Measurements from ENCODE around the gene GNG2.

- TF ChIP-seq CTCF (IDR thresholded peaks at IDR 0.05; ENCODE audit: low read depth, low read length, poor library complexity, severe bottlenecking): no peak
- TF ChIP-seq EZH2phosphoT487 (IDR thresholded peaks at IDR 0.05; ENCODE audit: borderline replicate concordance, low read length): no peak
These were observed 44.4 kb upstream of the GNG2 start for GRCh38 chr14:51816031-51816430.
